Activated CD4-positive, alpha-beta T cell treated with anti-CD3 and anti-CD28 coated beads, Interleukin-2, amount 50 U/mL, for 24 hours (primary cell): Measurements from ENCODE around the gene SORBS2.

Experiments
- DNase-seq, 2 donors: peaks; one replicate each; pipeline ENCODE4 v3.0.0-alpha.2; 2020; ENCODE audit warnings: low read depth in 1 of 2, low spot score in 1 of 2

The SORBS2 gene

DNA sequence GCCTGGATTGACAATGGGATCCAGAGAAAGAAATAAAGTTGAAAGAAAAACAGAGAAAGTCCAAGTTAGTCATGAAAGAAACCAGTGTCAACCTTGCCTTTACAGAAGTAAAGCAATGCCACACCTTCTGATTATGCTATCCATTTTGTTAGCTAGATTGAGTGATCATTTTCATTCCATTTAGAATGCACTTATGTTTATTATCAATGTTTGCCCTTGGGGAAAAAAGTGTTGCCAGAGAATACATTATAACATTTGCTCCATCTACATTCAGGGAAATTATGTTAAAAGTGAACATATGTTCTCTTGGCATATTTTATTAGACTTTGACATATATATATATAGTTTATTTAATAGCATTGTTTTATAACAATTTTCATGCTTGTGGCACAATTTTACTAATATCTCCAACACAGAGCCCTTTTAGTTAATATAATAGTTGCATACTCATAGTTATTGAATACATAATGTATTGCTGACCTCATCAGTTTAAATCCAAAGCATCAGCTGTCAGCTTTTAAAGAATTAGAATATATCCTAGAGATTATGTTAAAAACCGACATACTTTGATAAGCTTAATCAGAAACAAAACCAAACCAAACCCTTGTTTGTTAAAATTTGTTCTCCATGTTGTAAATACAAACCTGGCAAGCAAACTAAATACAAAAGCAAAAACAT, 134.2 kb downstream of the SORBS2 start:
- no peak for DNase-seq

GRCh38 chr4:185672618-185673017, 139.4 kb downstream of the SORBS2 start:
- no peak for DNase-seq

DNA sequence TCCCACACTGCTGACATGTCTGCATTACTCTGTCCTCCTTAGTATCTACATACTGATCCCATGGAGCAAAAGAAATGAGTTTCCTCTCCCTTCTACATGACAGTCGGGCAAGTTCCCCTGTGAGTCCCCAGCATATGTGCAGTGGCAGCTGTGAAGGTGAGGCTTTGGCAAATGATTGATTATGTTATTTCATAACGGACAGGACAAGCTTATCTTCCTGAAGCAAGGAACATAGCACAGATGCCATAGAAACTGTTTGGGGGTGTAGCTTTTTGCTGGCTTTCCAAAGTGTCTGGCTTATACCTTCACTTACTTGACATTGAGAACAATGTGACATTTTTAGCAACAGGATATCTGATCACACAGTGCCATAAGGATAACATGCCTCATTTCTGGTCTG, 139.8 kb downstream of the SORBS2 start:
- DNase-seq, result no peak

GRCh38 chr4:185671496-185671895, 140.5 kb downstream of the SORBS2 start:
- DNase-seq, result no peak

GRCh38 chr4:185671066-185671465, 140.9 kb downstream of the SORBS2 start:
- DNase-seq, result no peak

DNA sequence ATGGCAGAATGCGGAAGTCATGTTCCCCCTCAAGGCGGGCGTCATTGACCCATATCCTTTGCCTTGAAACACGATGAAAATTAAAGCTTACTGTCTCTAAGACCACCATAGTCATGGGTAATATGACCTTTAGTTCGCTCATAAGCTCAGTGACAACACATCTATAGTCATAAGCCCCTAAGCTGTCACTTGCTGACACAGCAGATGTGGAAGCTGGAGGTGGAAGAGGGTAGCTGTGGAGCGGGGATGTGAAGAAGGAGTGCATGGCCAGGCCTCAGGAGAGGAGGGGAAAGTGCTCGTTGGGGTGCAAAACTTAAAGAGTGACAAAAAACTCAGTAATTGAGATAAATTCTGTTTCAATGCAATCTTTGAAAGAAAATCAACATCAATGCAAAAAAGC, 142.7 kb downstream of the SORBS2 start:
- no peak for DNase-seq

DNA sequence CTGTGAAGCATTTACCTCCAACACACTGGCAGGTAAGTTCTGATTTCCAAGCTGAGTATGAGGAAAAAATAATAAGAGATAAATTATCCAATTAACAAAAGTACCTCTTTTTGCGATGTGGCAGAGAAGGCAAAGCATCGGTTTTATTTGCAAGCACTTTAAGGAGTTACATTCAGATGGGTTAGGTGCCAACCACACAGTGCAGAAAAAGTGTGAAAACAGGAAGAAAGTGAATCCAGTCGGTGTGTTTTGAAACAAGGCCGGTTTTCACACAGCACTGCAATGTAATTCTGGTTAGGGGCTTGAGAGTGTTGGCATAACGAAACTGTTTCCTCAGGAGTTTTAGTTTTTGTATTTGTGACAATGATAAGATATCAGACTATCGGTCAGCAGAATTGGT, 145.8 kb downstream of the SORBS2 start:
- no peak for DNase-seq

- DNase-seq, result no peak
These were observed 146.3 kb downstream of the SORBS2 start for GRCh38 chr4:185665655-185666054.

DNA sequence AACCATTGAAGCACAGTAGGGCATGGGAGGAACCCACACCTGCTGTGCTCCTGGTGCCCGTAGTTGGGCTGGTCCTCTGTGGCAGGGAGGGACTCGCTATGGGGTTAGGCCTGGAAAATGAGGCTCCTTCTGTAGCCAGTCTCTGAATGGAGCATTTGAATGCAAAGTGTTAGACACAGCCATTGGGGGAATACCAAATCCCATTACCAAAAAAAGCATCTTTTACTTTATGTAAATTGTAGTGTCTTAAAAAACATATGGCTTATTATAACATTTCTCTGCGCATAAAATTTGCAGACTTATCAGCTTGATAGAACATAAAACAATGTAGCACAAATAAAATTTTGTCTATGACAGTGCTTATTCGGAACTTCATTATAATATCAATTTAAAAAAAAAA, 147.5 kb downstream of the SORBS2 start:
- DNase-seq, result no peak

DNA sequence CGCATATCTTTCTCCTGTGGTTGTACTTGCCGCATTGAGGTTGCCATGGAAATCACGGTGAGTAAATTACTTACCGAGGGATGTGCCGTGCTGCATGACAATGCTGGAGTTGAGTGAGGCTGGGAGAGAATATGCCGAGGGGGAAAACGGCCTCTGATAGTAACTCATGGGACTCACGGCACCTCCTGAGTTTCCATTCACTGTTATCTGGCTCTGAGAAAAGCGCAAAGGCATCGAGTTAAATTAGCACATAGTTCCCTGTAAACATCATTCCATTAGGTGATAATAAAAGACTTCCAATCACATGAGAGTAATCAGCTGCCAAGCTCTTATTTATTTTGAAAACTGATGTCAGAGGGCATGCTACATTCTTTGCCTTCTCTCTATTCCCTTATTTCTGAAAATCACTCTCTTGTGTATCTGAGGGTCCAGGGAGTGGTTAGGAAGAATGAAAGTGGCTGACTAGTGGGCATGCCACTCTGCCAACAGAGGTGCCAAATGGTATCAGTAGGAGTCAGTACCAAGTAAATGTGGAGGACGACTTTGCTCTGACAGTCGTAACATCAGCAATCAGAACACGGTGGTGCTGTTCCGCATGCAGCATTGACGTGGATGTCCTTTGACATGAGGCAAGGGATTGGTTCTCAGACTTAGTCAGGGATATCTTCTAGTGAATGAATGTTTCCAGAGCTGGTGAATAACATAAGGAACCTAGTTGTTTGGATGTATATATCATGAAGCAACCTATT, 149.8 kb downstream of the SORBS2 start:
- no peak for DNase-seq

DNA sequence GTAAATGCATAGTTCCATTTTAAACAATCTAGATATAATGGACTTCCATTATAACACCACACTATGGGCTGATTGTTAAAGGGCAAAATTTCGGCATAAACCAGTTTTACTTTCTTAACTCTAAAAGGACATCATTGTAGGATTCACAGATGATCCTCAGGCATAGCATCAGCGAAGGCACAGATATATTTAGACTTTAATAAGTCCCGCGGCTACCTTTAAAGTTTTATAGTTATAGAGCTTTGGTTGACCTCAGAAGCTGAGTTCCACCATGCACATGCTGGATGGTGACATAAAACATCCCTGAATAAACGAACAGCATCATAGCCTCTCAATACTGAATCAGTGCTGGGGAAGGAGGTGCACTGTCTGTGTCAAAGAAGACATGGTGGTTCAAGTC, 151.7 kb downstream of the SORBS2 start:
- no peak for DNase-seq

DNA sequence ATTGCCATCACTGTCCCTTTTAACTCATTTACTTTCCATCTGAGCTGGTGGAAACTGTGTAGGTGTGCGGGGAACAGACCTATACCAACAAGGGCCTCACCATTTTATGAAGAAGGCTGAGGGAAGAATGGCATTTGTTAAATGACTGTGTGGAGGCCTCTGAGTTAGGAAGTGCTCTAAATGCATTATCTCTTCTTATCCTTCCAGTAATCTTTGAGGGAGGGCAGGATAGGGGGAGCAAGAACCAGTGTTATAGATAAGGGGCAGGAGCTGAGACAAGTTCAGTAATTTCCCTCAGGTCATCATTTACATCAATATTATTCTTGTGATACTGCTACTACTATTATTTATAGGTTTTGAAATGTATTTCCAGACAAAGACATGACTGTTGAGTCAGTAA, 154.3 kb downstream of the SORBS2 start:
- no peak for DNase-seq

GRCh38 chr4:185657183-185657582, 154.8 kb downstream of the SORBS2 start:
- no peak for DNase-seq

GRCh38 chr4:185656467-185656931, 155.5 kb downstream of the SORBS2 start:
- DNase-seq, result no peak

DNA sequence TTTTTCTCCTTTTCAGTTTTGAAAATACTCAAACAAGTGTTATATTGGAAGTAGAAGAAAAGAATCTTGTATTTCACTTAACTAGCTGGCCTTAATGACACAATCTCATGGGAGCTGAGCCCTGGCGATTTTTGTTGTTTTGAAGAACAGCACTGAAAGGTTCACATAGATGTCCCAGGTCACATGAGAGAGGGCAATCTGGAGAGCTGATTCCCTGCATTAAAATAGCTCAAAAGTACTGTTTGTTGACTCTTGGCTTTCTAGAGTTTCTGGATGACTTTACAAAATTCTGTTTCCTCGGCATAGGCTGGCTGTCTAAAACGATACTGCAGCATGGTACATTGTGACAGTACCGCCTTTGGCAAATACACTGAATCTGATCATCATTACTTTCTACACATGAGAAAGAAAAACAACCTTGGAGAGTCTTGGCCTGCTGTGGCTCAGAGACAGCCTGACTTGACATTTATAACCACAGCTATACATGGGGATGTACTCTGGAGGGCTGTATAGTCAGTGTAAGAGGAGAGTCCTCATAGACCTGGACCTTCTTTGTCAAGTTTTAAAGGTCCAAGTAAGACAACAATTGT, 156.9 kb downstream of the SORBS2 start:
- DNase-seq, result no peak

DNA sequence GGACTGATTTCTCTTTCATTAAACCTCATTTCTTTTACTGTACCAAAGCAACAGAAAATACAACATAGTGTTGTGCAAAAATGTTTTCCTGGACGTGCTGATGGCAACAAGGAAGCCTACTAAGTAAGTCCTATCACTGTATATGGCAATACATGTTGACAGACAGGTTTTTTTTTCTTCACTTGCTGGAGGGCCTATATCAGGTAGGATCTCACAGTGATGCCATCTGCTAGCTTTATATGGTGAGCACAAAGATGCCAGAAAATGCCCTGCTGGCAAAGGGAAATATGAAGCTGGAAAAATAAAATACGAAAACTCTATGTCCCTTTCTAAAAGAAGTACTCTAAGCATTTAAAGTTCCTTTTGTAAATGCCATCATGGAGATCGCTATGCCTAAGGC, 157.7 kb downstream of the SORBS2 start:
- DNase-seq, result no peak

DNA sequence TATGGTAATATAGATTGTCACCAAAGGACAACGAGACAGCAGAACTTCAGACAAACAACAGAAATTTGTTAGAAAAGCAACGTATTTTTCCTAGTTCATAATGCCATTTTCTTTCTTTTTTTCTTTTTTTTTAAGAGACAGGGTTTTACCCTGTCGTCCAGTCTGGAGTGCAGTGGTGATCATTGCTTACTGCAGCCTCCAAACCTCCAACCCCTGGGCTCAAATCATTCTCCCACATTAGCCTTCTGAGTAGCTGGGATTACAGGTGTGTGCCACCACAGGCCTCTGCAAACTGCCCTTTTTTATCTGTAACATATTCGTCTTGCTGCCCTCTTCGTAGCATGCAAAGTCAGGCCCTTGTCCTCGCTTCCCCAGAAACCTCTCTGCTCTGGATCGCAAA, 160.1 kb downstream of the SORBS2 start:
- no peak for DNase-seq

DNA sequence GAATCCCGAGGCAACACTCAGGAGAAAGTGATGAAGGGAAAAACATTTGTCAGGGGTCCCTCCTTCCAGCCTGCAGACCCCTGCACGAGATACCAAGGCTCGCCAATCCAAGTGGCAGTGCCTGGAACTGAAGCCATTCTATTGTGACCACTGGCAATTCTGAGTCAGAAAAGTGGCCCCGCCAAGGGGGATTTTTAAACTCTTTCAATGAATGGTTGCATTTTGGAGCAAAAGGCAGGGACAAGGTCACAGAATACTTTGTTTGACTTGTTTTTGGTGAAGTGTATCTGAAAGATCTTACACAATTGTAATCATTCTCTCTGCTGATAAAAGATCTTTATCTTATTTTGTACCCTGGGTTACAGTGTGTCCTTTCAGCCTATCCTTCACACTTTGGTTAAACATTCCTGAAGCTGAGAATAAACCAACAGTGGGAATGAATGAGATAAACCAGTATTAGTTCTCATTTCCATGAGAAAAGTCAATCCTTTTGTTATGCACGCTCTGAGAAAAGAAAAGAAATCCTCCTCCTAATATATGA, 160.8 kb downstream of the SORBS2 start:
- no peak for DNase-seq

DNA sequence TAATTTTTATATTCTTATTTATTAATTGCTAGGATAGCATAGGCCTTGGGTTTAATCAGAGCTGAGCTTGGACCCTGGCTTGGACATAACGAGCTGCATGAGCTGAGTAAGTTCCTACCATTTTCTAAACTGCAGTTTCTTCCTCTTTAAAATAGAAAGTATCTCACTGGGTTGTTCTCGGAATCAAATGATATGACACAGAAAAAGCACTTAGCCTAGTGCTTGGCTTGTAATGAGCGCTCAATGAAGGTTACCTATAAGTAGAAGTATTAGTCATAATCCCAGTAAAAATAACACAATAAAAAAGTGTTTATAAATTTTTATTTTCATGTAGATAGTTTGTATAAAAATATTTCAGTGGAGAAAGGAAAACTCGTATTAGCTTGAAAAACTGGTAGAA, 163.4 kb downstream of the SORBS2 start:
- no peak for DNase-seq

- DNase-seq, result no peak
These were observed 166.6 kb downstream of the SORBS2 start for GRCh38 chr4:185645403-185645802.

GRCh38 chr4:185644408-185644807, 167.6 kb downstream of the SORBS2 start:
- DNase-seq, result no peak

DNA sequence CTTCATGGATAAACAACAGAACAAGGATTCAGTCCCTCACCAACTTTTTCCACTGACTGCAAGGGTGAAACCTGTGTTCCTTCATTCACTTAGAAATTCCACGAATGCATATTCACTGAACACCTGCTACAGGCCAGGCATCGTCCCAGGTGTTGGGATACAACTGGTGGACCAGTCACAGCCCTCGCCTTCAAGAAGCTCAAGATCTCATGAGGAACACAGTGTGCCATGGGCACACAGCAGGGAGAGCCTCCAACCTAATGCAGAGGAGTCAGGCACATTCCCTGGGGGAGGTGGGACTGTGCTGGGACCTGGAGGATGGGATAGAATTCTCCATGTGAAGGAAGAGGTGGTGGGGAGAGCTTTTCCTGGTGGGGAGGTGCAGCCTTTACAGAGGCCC, 169.1 kb downstream of the SORBS2 start:
- DNase-seq, result no peak
